ENCODE results near the gene CABYR.

DNA sequence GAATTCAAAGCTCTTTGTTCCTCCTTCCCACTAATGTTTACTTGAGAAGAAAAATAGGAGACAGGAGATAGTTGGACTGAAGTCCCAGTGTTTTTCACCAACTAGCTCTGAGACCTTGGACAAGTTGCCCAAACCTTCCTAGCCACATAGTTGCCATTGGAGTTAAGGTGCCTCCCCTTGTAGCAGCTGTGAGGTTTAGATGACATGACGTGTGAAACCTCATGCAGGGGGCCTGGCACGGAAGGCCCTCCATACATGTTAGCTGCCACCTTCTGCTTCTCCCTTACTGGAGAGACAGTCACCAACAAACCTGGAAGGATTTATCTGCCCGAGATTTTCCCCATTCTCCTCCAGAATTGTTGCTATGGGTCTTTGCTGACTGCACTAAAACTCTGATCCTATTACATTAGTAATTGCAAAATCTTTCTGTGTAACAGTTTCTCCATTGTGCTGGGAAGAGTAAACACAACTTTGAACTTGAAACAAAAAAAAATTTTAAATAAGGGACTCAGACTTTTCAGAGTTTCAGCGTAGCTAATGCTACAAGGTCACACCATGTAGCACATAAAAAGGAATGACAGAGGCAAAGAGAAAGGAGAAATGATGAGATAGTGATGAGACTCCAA is 23.8 kb upstream of the CABYR start:
- TF ChIP-seq, protein P1, sequence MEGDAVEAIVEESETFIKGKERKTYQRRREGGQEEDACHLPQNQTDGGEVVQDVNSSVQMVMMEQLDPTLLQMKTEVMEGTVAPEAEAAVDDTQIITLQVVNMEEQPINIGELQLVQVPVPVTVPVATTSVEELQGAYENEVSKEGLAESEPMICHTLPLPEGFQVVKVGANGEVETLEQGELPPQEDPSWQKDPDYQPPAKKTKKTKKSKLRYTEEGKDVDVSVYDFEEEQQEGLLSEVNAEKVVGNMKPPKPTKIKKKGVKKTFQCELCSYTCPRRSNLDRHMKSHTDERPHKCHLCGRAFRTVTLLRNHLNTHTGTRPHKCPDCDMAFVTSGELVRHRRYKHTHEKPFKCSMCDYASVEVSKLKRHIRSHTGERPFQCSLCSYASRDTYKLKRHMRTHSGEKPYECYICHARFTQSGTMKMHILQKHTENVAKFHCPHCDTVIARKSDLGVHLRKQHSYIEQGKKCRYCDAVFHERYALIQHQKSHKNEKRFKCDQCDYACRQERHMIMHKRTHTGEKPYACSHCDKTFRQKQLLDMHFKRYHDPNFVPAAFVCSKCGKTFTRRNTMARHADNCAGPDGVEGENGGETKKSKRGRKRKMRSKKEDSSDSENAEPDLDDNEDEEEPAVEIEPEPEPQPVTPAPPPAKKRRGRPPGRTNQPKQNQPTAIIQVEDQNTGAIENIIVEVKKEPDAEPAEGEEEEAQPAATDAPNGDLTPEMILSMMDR (optimal IDR thresholded peaks at IDR 0.05 in 1 of 3, IDR thresholded peaks at IDR 0.05 in 1 of 3, conservative IDR thresholded peaks at IDR 0.05 in 1 of 3; ENCODE audit: extremely low read depth in 1 of 3, insufficient read depth in 2 of 3, low read length in 3 of 3): no peak
- TF ChIP-seq EZH2 (IDR thresholded peaks at IDR 0.05; ENCODE audit: low read length): no peak

Data from keratinocyte (primary cell).